Measurements from ENCODE around the gene COL16A1. TPM values are rescaled to one million over a fixed set of nuclear protein-coding genes. Genes with fewer than 3 reads are reported as not detected.

Gene COL16A1
- total and polyA plus RNA-seq, 2 experiments from 2014 or later, result 90.2 to 127 TPM

DNA sequence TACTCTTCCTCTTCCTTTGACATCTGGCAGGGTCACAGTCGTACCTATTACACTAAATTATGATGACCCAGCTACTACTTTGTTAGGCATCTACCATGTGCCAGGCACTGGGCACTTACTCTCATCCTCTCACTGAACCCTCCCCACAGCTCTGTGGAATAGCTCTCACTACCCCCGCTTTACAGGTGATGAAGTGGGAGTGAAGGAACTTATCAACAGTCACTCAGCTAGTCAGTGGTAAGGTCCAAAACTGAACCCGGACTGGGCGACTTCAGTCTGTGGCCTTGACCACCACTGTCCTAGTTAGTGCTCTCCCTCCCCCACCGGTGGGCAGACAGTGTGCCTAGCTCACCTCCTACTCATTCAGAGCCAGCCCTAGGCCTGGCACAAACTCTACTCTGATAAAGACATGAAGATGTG, 48.0 kb upstream of the COL16A1 start:
- H3K79me2 ChIP-seq, result no peaks in the 10 kb centered on the region
- TF ChIP-seq EZH2phosphoT487 (IDR thresholded peaks at IDR 0.05; ENCODE audit: low read depth, severe bottlenecking, unreplicated experiment) (no peak), EZH2 (IDR thresholded peaks at IDR 0.05; ENCODE audit: borderline replicate concordance) (no peak)
- TF ChIP-seq, protein P1, sequence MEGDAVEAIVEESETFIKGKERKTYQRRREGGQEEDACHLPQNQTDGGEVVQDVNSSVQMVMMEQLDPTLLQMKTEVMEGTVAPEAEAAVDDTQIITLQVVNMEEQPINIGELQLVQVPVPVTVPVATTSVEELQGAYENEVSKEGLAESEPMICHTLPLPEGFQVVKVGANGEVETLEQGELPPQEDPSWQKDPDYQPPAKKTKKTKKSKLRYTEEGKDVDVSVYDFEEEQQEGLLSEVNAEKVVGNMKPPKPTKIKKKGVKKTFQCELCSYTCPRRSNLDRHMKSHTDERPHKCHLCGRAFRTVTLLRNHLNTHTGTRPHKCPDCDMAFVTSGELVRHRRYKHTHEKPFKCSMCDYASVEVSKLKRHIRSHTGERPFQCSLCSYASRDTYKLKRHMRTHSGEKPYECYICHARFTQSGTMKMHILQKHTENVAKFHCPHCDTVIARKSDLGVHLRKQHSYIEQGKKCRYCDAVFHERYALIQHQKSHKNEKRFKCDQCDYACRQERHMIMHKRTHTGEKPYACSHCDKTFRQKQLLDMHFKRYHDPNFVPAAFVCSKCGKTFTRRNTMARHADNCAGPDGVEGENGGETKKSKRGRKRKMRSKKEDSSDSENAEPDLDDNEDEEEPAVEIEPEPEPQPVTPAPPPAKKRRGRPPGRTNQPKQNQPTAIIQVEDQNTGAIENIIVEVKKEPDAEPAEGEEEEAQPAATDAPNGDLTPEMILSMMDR (IDR thresholded peaks at IDR 0.05; ENCODE audit: poor library complexity), result no peak
- no peak overlapping the region for H3K4me2 ChIP-seq
- no peak for DNase-seq (ENCODE audit: low spot score)
- H3K27me3 ChIP-seq, result no peaks in the 10 kb centered on the region
- H3K4me1 ChIP-seq (ENCODE audit: insufficient read depth), result peaks cover 64% of the 10 kb centered on the region
- H3K9me3 ChIP-seq (ENCODE audit: low read depth), result no peaks in the 10 kb centered on the region
- H3K9me2 ChIP-seq (replicated peaks; ENCODE audit: insufficient read depth), result no peaks in the 10 kb centered on the region
- H3K36me3 ChIP-seq (replicated peaks; ENCODE audit: insufficient read depth, low read depth), result no peaks in the 10 kb centered on the region
- no peak overlapping the region for H3K27ac ChIP-seq
- WGBS (ENCODE audit: low lambda C conversion rate, missing lambda C conversion rate), result 89% methylated on average over 5 of the region's 5 CpGs
- H4K20me1 ChIP-seq (ENCODE audit: insufficient read depth, poor library complexity, severe bottlenecking), result no peaks in the 10 kb centered on the region
- no peak overlapping the region for H3K4me3 ChIP-seq
- H2AFZ ChIP-seq, result no peak overlapping the region

DNA sequence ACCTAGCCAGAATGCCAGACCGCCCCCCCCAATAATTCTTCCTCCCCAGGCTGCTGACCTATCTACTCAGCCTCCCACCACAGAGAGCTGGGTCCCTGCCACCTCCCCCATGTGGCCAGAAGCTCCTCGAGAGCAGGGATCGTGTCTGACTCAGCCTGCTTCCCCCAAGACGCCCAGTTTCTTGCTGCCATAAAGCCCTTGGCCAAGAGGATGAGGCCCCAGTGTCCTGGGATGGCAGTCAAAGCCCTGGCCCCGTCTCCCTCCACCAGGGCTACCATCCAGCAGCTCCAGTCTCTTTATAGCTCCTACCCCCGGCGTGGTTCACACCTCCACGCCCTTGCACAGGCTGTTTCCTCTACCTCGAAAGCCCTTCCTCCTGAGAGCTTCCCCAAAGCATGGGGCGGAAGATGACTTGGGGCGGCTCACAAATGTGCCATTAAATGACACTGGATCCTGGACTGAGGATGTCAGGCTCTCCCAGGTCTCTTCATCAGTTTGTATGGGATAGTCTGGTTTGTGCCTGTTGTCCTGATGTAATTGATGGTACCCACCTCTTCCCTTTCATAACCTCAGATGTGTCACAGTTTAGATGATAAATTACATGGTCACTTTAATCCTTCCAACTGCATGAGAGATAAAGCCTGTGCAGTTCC, 47.2 kb upstream of the COL16A1 start:
- Histone ChIP-seq H3K9me2 (replicated peaks; ENCODE audit: insufficient read depth) (no peaks in the 10 kb centered on the region), H3K36me3 (replicated peaks; ENCODE audit: insufficient read depth, low read depth) (no peaks in the 10 kb centered on the region), H3K79me2 (no peaks in the 10 kb centered on the region), H3K27ac (no peak overlapping the region), H3K27me3 (no peaks in the 10 kb centered on the region), H3K4me2 (no peak overlapping the region), H3K4me3 (no peak overlapping the region), H3K9me3 (ENCODE audit: low read depth) (no peaks in the 10 kb centered on the region), H4K20me1 (ENCODE audit: insufficient read depth, poor library complexity, severe bottlenecking) (no peaks in the 10 kb centered on the region), H2AFZ (no peak overlapping the region), H3K4me1 (ENCODE audit: insufficient read depth) (peaks cover 72% of the 10 kb centered on the region)
- TF ChIP-seq, protein P1 (IDR thresholded peaks at IDR 0.05; ENCODE audit: poor library complexity), result no peak
- TF ChIP-seq EZH2phosphoT487 (IDR thresholded peaks at IDR 0.05; ENCODE audit: low read depth, severe bottlenecking, unreplicated experiment) (no peak), EZH2 (IDR thresholded peaks at IDR 0.05; ENCODE audit: borderline replicate concordance) (no peak)
- no peak for DNase-seq (ENCODE audit: low spot score)
- 62% methylated on average over 11 of the region's 11 CpGs for WGBS (ENCODE audit: low lambda C conversion rate, missing lambda C conversion rate)

DNA sequence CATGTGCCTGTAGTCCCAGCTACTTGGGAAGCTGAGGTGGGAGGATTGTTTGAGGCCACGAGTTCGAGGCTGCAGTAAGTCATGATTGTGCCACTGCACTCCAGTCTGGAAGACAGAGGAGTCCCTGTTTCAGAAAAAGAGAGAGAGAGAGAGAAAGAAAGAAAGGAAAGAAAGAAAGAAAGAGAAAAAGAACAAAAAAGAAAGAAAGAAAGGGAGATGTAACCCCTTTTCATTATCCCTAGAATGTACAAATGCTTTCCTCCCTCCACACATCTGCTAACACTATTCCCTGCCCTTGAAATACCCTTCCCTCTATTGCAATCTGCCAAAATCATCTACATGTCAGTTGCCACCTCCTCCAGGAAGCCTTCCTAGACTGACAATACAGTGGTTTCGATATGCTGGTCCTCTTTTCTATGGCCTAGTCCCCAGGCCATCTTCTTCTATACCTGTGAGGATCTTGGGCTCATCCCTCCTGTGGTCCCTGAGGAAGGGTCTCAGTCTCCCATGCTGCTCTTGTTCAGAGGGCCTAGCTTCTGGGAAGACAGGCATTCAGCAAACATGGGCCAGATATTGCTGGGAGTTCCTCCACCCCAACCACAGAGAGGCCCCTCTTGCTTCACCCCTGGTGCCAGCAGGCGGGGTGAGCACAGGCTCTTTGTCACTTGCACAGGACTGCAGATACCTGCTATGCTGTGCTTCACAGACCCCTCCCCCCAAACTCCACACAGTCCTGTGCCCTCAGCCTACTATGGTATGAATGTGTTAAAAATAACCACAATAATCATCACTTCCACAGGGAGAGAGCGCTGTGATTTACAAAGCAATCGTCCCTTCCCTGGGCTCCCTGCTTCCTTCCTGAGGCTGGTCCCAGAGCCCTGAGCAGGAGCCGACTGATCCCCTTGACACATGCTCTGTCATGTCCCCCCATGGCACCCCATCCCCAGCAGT, 46.2 kb upstream of the COL16A1 start:
- no peak for TF ChIP-seq EZH2 (IDR thresholded peaks at IDR 0.05; ENCODE audit: borderline replicate concordance)
- TF ChIP-seq, protein P1 (IDR thresholded peaks at IDR 0.05; ENCODE audit: poor library complexity), result no peak
- no peak for TF ChIP-seq EZH2phosphoT487 (IDR thresholded peaks at IDR 0.05; ENCODE audit: low read depth, severe bottlenecking, unreplicated experiment)
- H3K79me2 ChIP-seq, result no peaks in the 10 kb centered on the region
- no peaks in the 10 kb centered on the region for H4K20me1 ChIP-seq (ENCODE audit: insufficient read depth, poor library complexity, severe bottlenecking)
- H3K36me3 ChIP-seq (replicated peaks; ENCODE audit: insufficient read depth, low read depth), result no peaks in the 10 kb centered on the region
- peaks cover 77% of the 10 kb centered on the region for H3K4me1 ChIP-seq (ENCODE audit: insufficient read depth)
- H3K27ac ChIP-seq, result no peak overlapping the region
- H3K27me3 ChIP-seq, result no peaks in the 10 kb centered on the region
- H3K9me2 ChIP-seq (replicated peaks; ENCODE audit: insufficient read depth), result no peaks in the 10 kb centered on the region
- H3K9me3 ChIP-seq (ENCODE audit: low read depth), result no peaks in the 10 kb centered on the region
- H3K4me3 ChIP-seq, result no peak overlapping the region
- WGBS (ENCODE audit: low lambda C conversion rate, missing lambda C conversion rate), result 87% methylated on average over 7 of the region's 7 CpGs
- no peak for DNase-seq (ENCODE audit: low spot score)
- H2AFZ ChIP-seq, result no peak overlapping the region
- H3K4me2 ChIP-seq, result no peak overlapping the region

All from hepatocyte (in vitro differentiated cells).